ENCODE data around the gene ANG.
A peak's percentile ranks its signal among the peaks of the same experiment; 100 is the strongest.
"Not testable (repeated sequence)": the region's sequence is repeated elsewhere in the genome, so short reads cannot be mapped to it uniquely, and the experiment has no call there.

The ANG gene

GRCh38 chr14:20723488-20723887 lies 34.9 kb downstream of the ANG start:
- Histone ChIP-seq H3K36me3 (no peaks in the 10 kb centered on the region), H3K4me2 (no peak overlapping the region), H3K27ac (no peak overlapping the region), H3K9ac (no peak overlapping the region), H3K27me3 (no peaks in the 10 kb centered on the region), H3K4me3 (no peak overlapping the region), H3K9me3 (replicated peaks in 1 of 11) (peaks cover 0 to 18% (median 9%) of the 10 kb centered on the region in 11 experiments; a peak in 11 of 22 replicates), H4K20me1 (no peaks in the 10 kb centered on the region), H3K4me1 (peaks cover 0 to 43% (median 8%) of the 10 kb centered on the region in 10 experiments; a peak in 10 of 20 replicates)
- TF ChIP-seq Cebpa-rat (IDR thresholded peaks at IDR 0.05) = no peak

- not testable (repeated sequence) for H3K9ac ChIP-seq, H3K36me3 ChIP-seq, H3K4me3 ChIP-seq, H4K20me1 ChIP-seq, H3K27me3 ChIP-seq
- peak overlapping the region in 3 of 11 experiments; percentile 3 to 70 (median 54); a peak in 4 of 22 replicates for H3K4me2 ChIP-seq
- H3K27ac ChIP-seq = peak overlapping the region in 3 of 11 experiments; percentile 3 to 54 (median 32); a peak in 3 of 22 replicates
- H3K9me3 ChIP-seq (replicated peaks in 1 of 11) = peaks cover 0 to 18% (median 6%) of the 10 kb centered on the region in 11 experiments; a peak in 8 of 22 replicates
- peaks cover 0 to 44% (median 0%) of the 10 kb centered on the region in 10 experiments; a peak in 4 of 20 replicates for H3K4me1 ChIP-seq
These were observed 37.6 kb downstream of the ANG start for GRCh38 chr14:20726121-20726520.

GRCh38 chr14:20726531-20726930 lies 38.0 kb downstream of the ANG start:
- peak overlapping the region in 3 of 11 experiments; percentile 3 to 70 (median 54); a peak in 4 of 22 replicates for H3K4me2 ChIP-seq

GRCh38 chr14:20730891-20731290 lies 42.3 kb downstream of the ANG start:
- Histone ChIP-seq H3K4me2 (peak overlapping the region in 2 of 11 experiments; percentile 15 to 53; a peak in 4 of 22 replicates), H3K9me3 (replicated peaks in 1 of 11) (no peaks in the 10 kb centered on the region), H3K27ac (no peak overlapping the region), H3K4me1 (peaks cover 0 to 73% (median 0%) of the 10 kb centered on the region in 10 experiments; a peak in 6 of 20 replicates), H3K27me3 (no peaks in the 10 kb centered on the region), H3K36me3 (no peaks in the 10 kb centered on the region), H4K20me1 (no peaks in the 10 kb centered on the region), H3K9ac (no peak overlapping the region), H3K4me3 (no peak overlapping the region)
- TF ChIP-seq Cebpa-rat (IDR thresholded peaks at IDR 0.05) = no peak

More at GRCh38 chr14:20726531-20726930, 38.0 kb downstream of the ANG start:
- no peak overlapping the region for H3K4me3 ChIP-seq
- H3K4me1 ChIP-seq = peaks cover 0 to 48% (median 0%) of the 10 kb centered on the region in 10 experiments; a peak in 4 of 20 replicates
- peak overlapping the region in 3 of 11 experiments; percentile 3 to 54 (median 32); a peak in 3 of 22 replicates for H3K27ac ChIP-seq
- H3K36me3 ChIP-seq = no peaks in the 10 kb centered on the region
- no peak for TF ChIP-seq Cebpa-rat (IDR thresholded peaks at IDR 0.05)
- H3K9ac ChIP-seq = no peak overlapping the region
- H3K27me3 ChIP-seq = no peaks in the 10 kb centered on the region
- H3K9me3 ChIP-seq (replicated peaks in 1 of 11) = peaks cover 0 to 18% (median 6%) of the 10 kb centered on the region in 11 experiments; a peak in 8 of 22 replicates
- H4K20me1 ChIP-seq = no peaks in the 10 kb centered on the region

GRCh38 chr14:20732477-20732876 lies 43.9 kb downstream of the ANG start:
- no peak overlapping the region for H3K9ac ChIP-seq
- peak overlapping the region in 3 of 11 experiments; percentile 50 to 79 (median 70); a peak in 5 of 22 replicates for H3K4me2 ChIP-seq
- no peak overlapping the region for H3K27ac ChIP-seq
- no peaks in the 10 kb centered on the region for H4K20me1 ChIP-seq
- H3K4me3 ChIP-seq = no peak overlapping the region
- no peaks in the 10 kb centered on the region for H3K27me3 ChIP-seq
- H3K4me1 ChIP-seq = peaks cover 0 to 57% (median 0%) of the 10 kb centered on the region in 10 experiments; a peak in 6 of 20 replicates
- no peak for TF ChIP-seq Cebpa-rat (IDR thresholded peaks at IDR 0.05)
- H3K36me3 ChIP-seq = no peaks in the 10 kb centered on the region
- H3K9me3 ChIP-seq (replicated peaks in 1 of 11) = no peaks in the 10 kb centered on the region

GRCh38 chr14:20732979-20733635 lies 44.5 kb downstream of the ANG start:
- Histone ChIP-seq H3K9me3 (replicated peaks in 1 of 11) (no peaks in the 10 kb centered on the region), H4K20me1 (no peaks in the 10 kb centered on the region), H3K4me3 (no peak overlapping the region), H3K27me3 (no peaks in the 10 kb centered on the region), H3K9ac (no peak overlapping the region), H3K36me3 (no peaks in the 10 kb centered on the region), H3K4me2 (peak overlapping the region in 3 of 11 experiments; percentile 50 to 79 (median 70); a peak in 6 of 22 replicates), H3K27ac (no peak overlapping the region), H3K4me1 (peaks cover 0 to 52% (median 0%) of the 10 kb centered on the region in 10 experiments; a peak in 6 of 20 replicates)
- no peak for TF ChIP-seq Cebpa-rat (IDR thresholded peaks at IDR 0.05)

- Histone ChIP-seq H3K9ac (no peak overlapping the region), H3K9me3 (replicated peaks in 1 of 11) (no peaks in the 10 kb centered on the region), H3K27me3 (no peaks in the 10 kb centered on the region), H3K4me1 (peaks cover 0 to 52% (median 0%) of the 10 kb centered on the region in 10 experiments; a peak in 6 of 20 replicates), H3K4me2 (peak overlapping the region in 3 of 11 experiments; percentile 50 to 79 (median 70); a peak in 6 of 22 replicates), H3K4me3 (no peak overlapping the region), H3K36me3 (no peaks in the 10 kb centered on the region), H3K27ac (no peak overlapping the region), H4K20me1 (no peaks in the 10 kb centered on the region)
- TF ChIP-seq Cebpa-rat (IDR thresholded peaks at IDR 0.05) = no peak
These were observed 45.3 kb downstream of the ANG start for GRCh38 chr14:20733684-20734429.

GRCh38 chr14:20734430-20734806 lies 45.9 kb downstream of the ANG start:
- TF ChIP-seq Cebpa-rat (IDR thresholded peaks at IDR 0.05) = no peak
- Histone ChIP-seq H3K4me1 (peaks cover 0 to 52% (median 0%) of the 10 kb centered on the region in 10 experiments; a peak in 6 of 20 replicates), H3K27me3 (no peaks in the 10 kb centered on the region), H3K9ac (no peak overlapping the region), H4K20me1 (no peaks in the 10 kb centered on the region), H3K4me2 (peak overlapping the region in 2 of 11 experiments; percentile 54 to 70; a peak in 4 of 22 replicates), H3K9me3 (replicated peaks in 1 of 11) (no peaks in the 10 kb centered on the region), H3K36me3 (no peaks in the 10 kb centered on the region), H3K27ac (no peak overlapping the region), H3K4me3 (no peak overlapping the region)

- H3K27ac ChIP-seq; H3K9me3 ChIP-seq (replicated peaks in 1 of 11); H3K27me3 ChIP-seq; H3K4me3 ChIP-seq; H3K9ac ChIP-seq; H4K20me1 ChIP-seq; H3K4me2 ChIP-seq; H3K36me3 ChIP-seq: not testable (repeated sequence)
- H3K4me1 ChIP-seq = peaks cover 0 to 17% (median 0%) of the 10 kb centered on the region in 10 experiments; a peak in 6 of 20 replicates
These were observed 49.7 kb downstream of the ANG start for GRCh38 chr14:20738292-20738691.
